Body of pancreas (tissue), 4 donors: ENCODE measurements around the gene MAP1B. TPM values are rescaled to one million over a fixed set of nuclear protein-coding genes. Genes with fewer than 3 reads are reported as not detected.

Source experiments
- ATAC-seq: fragments of 150-250 bp; one replicate; pipeline ENCODE4 v1.9.1; 2016
- DNase-seq, 4 donors: peaks; one replicate each; pipeline ENCODE4 v3.0.0-alpha.2; 2019
- H3K27ac ChIP-seq, 4 donors: fragments of 200-600 bp; sonication (generic); 1 replicate in 3 of 4; 2 replicates in 1 of 4; pipeline versions ENCODE4 v1.5.1 to v1.6.1; 2016 to 2019; ENCODE audit warnings: mild to moderate bottlenecking in 1 of 4, mixed read lengths in 1 of 4, moderate library complexity in 1 of 4
- H3K27me3 ChIP-seq, 2 donors: fragments of 200-600 bp; sonication (generic); one replicate each; pipeline ENCODE4 v1.6.0; 2016; ENCODE audit warnings: mild to moderate bottlenecking in 1 of 2
- H3K36me3 ChIP-seq, 2 donors: fragments of 200-600 bp; sonication (generic); replicated peaks in 1 of 2; 2 replicates each; pipeline ENCODE4 v1.5.1; 2016; ENCODE audit warnings: low read depth in 2 of 2; ENCODE audit not compliant: insufficient read depth in 1 of 2
- H3K4me1 ChIP-seq: fragments of 200-600 bp; sonication (generic); one replicate; pipeline ENCODE4 v1.6.0; 2016
- H3K4me3 ChIP-seq, 2 donors: fragments of 200-600 bp; sonication (generic); 1 replicate in 1 of 2; 2 replicates in 1 of 2; pipeline ENCODE4 v1.5.1; 2016 to 2019
- H3K9me3 ChIP-seq, 3 donors: fragments of 200-600 bp; sonication (generic); 1 replicate in 2 of 3; 2 replicates in 1 of 3; pipeline ENCODE4 v1.5.1; 2016
- CTCF ChIP-seq, 7 experiments: fragments of 450-650 bp in 4 of 7; fragments of 200-600 bp in 3 of 7; sonication (generic) in 3 of 7; IDR thresholded peaks; one replicate each; pipeline ENCODE4 v1.5.1; 2016 to 2019; ENCODE audit warnings: antibody characterized with exemption in 7 of 7
- POLR2A ChIP-seq, 3 donors: fragments of 450-650 bp; IDR thresholded peaks; one replicate each; pipeline ENCODE4 v1.6.1; 2016; ENCODE audit warnings: antibody characterized with exemption in 3 of 3, mild to moderate bottlenecking in 2 of 3
- WGBS, 2 donors: methylation state at CpG; one replicate each; pipeline ENCODE4 v1.1.5; 2017; 5-methylcytosine and 5-hydroxymethylcytosine counted together
- intact Hi-C: fragments of 100-400 bp; cut with DNase I; formaldehyde crosslinking; loops from one replicate; pipeline ENCODE4 v1.15.1; 2023
- total RNA-seq, 2 donors: library from RNA; depleted of rRNA; stranded (reverse); fragments of >200 nt; gene quantifications; one replicate each; pipeline ENCODE4 v1.1.0, GENCODE V29; 2016

MAP1B gene
- total RNA-seq, 2 donors from 2014 or later: 30.4 to 69.9 TPM

- 58 to 82% methylated on average over 1 of the region's 1 CpG for WGBS, 2 donors
- TF ChIP-seq POLR2A (IDR thresholded peaks at IDR 0.05) (no peak), CTCF (IDR thresholded peaks at IDR 0.05) (no peak)
- Histone ChIP-seq H3K4me1 (no peaks in the 10 kb centered on the region), H3K27me3 (no peaks in the 10 kb centered on the region), H3K27ac (no peak overlapping the region), H3K9me3 (no peaks in the 10 kb centered on the region), H3K36me3 (no peaks in the 10 kb centered on the region), H3K4me3 (no peak overlapping the region)
- intact Hi-C loops: no loop called here
- ATAC-seq (no peak), DNase-seq (no peak)
Measured at GRCh38 chr5:72129725-72130124, 22.4 kb downstream of the MAP1B start.

- TF ChIP-seq CTCF (IDR thresholded peaks at IDR 0.05) (no peak), POLR2A (IDR thresholded peaks at IDR 0.05) (no peak)
- DNase-seq (no peak), ATAC-seq (no peak)
- H3K4me1 ChIP-seq: no peaks in the 10 kb centered on the region
- 81 to 84% methylated on average over 2 of the region's 2 CpGs for WGBS, 2 donors
- H3K27me3 ChIP-seq: no peaks in the 10 kb centered on the region
- H3K36me3 ChIP-seq: no peaks in the 10 kb centered on the region
- no peak overlapping the region for H3K4me3 ChIP-seq
- intact Hi-C loops: no loop called here
- no peak overlapping the region for H3K27ac ChIP-seq
- no peaks in the 10 kb centered on the region for H3K9me3 ChIP-seq
Measured at GRCh38 chr5:72130351-72130761, 23.1 kb downstream of the MAP1B start.

- intact Hi-C loops: no loop called here
- 79 to 81% methylated on average over 4 of the region's 4 CpGs for WGBS, 2 donors
Measured at GRCh38 chr5:72133212-72133990, 26.1 kb downstream of the MAP1B start.

GRCh38 chr5:72134226-72134899 is 27.1 kb downstream of the MAP1B start:
- WGBS, 2 donors: 64 to 76% methylated on average over 7 of the region's 7 CpGs
- Histone ChIP-seq H3K27me3 (no peaks in the 10 kb centered on the region), H3K4me1 (peaks cover 8% of the 10 kb centered on the region), H3K4me3 (no peak overlapping the region), H3K36me3 (no peaks in the 10 kb centered on the region), H3K9me3 (no peaks in the 10 kb centered on the region), H3K27ac (no peak overlapping the region)
- no peak for DNase-seq
- no peak for TF ChIP-seq CTCF (IDR thresholded peaks at IDR 0.05)
- no peak for TF ChIP-seq POLR2A (IDR thresholded peaks at IDR 0.05)
- intact Hi-C loops: no loop called here
- no peak for ATAC-seq

More at GRCh38 chr5:72133212-72133990, 26.1 kb downstream of the MAP1B start:
- H3K36me3 ChIP-seq: no peaks in the 10 kb centered on the region
- no peak overlapping the region for H3K27ac ChIP-seq
- TF ChIP-seq CTCF (IDR thresholded peaks at IDR 0.05) (no peak), POLR2A (IDR thresholded peaks at IDR 0.05) (no peak)
- no peak overlapping the region for H3K4me3 ChIP-seq
- no peaks in the 10 kb centered on the region for H3K4me1 ChIP-seq
- DNase-seq (no peak), ATAC-seq (no peak)
- H3K27me3 ChIP-seq: no peaks in the 10 kb centered on the region
- no peaks in the 10 kb centered on the region for H3K9me3 ChIP-seq
